Raji (cell line): ENCODE results near the gene PARD3.

ENCODE experiments used
- POLR2A ChIP-seq: IDR thresholded peaks from 2 replicates; pipeline ENCODE4 v1.6.1; 2011; ENCODE audit warnings: low read depth, low read length, control low read depth; ENCODE audit not compliant: insufficient read depth

The PARD3 gene

DNA sequence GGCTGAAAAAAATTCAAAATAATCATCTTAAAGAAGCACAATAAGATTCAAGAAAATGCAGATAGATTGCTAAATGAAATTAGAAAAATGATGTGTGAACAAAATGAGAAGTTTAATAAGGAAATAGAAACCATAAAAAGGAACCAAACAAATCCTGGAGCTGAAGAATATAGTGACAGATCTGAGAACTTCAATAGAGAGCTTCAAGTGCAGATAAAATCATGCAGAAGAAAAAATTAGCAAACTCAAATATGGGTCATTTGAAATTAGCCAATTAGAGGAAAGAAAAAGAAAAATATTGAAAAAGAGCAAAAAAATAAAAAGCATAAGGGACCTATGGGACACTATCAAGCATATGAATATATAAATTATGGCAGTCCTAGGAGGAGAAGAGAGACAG is 720.1 kb downstream of the PARD3 start:
- no peak for TF ChIP-seq POLR2A

- TF ChIP-seq POLR2A, result no peak
Observed at GRCh38 chr10:34094146-34094696, 720.9 kb downstream of the PARD3 start.

GRCh38 chr10:34092891-34093290 is 722.2 kb downstream of the PARD3 start:
- TF ChIP-seq POLR2A, result no peak

DNA sequence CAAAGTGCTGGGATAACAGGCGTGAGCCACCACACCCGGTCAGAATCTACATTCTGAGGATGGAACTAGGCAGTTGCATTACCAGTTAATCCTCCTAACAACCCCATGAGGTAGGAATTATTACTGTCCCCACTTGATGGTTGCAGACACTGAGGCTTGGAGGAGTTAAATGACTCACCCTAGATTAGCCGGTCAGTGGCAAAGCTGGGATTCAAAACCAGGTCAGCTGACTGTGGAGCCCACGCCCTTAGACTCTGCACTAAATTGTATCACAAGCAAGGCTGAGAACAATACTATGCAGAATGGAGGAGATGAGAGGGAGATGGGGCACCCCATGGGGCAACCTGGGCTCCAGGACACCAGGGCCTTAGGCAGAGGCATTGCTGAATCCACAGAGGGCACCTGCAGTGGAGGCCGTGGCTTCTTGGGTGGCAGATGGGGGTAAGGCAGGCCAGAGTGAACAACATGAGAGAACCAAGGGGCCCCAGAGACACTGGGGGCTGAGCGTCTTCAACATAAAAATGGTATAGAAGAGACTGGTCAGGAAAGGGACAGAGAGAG is 723.4 kb downstream of the PARD3 start:
- TF ChIP-seq POLR2A, result no peak

- no peak for TF ChIP-seq POLR2A
Observed at GRCh38 chr10:34089253-34089652, 725.8 kb downstream of the PARD3 start.

- no peak for TF ChIP-seq POLR2A
Observed at GRCh38 chr10:34088208-34088794, 726.8 kb downstream of the PARD3 start.

- TF ChIP-seq POLR2A, result no peak
Observed at GRCh38 chr10:34087095-34087418, 728.0 kb downstream of the PARD3 start.

DNA sequence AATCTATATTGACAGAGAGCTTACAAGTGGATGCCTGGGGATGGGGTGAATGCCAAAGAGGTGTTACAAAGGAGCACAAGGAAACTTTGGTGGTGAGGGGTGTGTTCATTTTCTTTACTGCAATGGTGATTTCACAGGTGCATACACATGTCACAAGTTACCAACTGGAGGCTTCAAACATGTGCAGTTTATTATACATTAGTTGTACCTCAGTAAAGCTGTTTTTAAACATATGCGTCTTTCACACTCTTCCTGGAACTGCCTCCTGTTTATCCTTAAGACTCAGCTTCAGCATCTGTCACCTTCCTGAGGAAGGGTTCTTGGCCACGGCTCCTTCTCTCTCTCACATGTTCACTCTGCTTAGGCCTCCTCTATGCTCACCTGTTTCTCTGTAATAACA is 731.5 kb downstream of the PARD3 start:
- TF ChIP-seq POLR2A, result no peak

- TF ChIP-seq POLR2A, result no peak
Observed at GRCh38 chr10:34081948-34082347, 733.1 kb downstream of the PARD3 start.

DNA sequence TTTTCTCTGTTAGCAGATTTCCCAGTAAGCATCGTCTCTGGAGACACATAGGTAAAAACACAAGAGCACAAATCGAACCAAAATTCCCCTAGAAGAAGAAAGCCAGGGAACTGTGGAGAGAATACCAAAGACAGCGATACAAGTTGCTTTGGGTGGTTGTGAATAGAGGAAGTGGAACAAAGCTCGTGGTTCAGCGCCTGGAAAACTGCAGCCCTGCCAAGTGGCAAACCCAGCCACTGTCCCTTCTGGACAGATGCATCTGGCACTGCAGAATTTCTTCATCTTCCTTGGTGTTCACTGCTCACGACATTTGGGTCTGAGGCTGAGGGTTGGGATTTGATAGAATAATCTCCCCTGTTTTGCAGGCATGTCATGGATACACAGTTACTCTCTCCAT is 733.8 kb downstream of the PARD3 start:
- TF ChIP-seq POLR2A, result no peak

DNA sequence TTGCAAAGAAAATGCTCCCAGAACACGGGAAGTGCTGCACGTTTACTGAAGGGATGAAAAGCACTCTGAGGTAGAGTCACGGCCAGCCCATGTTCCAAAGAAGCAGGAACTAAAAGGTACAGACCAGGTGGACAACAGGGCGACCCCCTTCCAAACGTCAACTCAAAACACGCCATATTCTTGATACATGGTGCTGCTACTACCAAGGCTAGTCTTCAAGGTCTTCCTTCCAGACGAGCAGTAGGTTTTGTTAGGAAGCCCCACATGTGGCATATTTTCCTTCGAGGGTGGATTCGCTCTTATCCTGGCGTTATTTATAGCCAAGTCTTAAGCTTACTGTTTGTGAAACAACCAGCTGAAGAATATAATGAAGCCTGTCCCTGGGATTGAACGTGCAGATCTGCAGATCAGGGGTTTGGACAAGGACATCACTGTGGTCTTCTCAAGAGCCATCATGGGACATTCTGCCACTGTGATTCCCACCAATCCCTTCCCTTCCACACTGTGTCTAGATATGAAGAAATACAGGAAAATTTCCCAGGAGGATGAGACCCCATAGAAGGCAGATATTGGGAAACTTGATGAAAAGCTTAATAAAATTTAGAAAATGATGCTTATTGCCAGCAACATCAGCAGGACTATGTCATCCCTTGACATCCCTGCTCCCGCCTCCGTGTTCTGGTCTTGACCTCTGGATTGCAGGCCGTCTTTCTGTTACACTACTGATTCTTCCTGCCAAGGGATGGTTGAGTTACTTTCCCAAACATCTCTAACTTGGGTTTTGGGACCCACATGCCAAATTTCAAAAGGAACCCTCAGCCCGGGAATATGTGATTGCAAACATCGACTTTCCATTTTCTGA is 734.4 kb downstream of the PARD3 start:
- TF ChIP-seq POLR2A, result no peak

- no peak for TF ChIP-seq POLR2A
Observed at GRCh38 chr10:34079702-34080484, 735.2 kb downstream of the PARD3 start.

DNA sequence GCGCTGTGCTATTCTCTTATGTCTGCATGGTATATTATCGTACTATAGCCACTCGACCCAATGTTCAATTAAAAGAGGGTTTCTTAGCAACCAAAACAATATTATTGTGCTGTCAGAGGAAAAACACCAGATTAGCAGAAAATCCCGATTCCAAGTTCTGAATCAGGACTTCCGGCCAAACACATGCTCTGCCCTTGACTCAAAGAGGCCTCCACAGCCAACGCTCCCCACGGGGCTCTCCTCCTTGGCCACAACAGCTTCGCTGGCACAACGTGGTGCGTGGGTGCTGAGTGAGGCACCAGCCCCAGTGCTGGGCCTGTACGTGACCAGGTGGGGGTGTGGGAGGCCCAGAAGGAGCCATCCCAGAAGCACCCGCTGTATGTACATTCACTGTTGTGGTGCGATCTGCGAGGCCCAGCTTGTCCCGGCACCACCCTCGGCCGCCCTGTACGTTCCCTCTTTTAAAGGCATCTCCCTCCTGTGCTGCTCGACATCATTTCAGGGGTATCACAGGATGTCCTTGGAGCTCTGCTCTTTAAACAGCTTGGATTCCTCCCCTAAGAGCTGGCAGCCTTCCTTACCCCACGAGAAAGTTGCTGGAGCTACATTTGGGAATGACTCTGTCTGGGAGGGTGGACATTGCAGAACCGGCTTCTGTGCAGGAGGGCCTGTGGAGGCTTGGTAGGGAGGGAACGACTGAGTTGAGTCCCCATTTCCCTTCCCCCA is 736.2 kb downstream of the PARD3 start:
- no peak for TF ChIP-seq POLR2A

GRCh38 chr10:34078017-34078744 is 736.9 kb downstream of the PARD3 start:
- no peak for TF ChIP-seq POLR2A

DNA sequence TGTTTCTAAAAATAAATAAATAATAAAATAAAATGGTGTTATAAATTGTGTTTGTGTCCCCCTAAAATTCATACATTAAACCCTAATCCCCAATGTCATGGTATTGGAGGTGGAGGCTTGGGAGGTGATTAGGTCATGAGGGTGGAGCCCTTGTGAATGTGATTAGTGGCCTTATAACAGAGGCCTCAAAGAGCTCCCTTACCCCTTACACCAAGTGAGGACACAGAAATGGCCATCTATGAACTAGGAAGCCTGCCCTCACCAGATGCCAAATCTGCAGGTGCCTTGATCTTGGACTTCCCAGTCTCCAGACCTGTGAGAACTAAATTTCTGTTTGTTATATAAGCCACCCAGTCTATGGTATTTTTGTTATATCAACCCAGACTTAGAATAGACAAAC is 738.7 kb downstream of the PARD3 start:
- TF ChIP-seq POLR2A, result no peak
